Ishikawa (cell line): ENCODE data around the gene FAAP100.

Experiments
- EGR1 ChIP-seq: IDR thresholded peaks from 2 replicates; pipeline ENCODE4 v1.6.1; 2012
- EP300 ChIP-seq: IDR thresholded peaks from 2 replicates; pipeline ENCODE4 v1.6.1; 2012; ENCODE audit warnings: borderline replicate concordance
- FOXM1 ChIP-seq: IDR thresholded peaks from 2 replicates; pipeline ENCODE4 v1.6.1; 2012; ENCODE audit warnings: low read depth, borderline replicate concordance
- MAX ChIP-seq: IDR thresholded peaks from 2 replicates; pipeline ENCODE4 v1.6.1; 2012
- NFIC ChIP-seq: IDR thresholded peaks from 2 replicates; pipeline ENCODE4 v1.6.1; 2012
- RAD21 ChIP-seq: IDR thresholded peaks from 2 replicates; pipeline ENCODE4 v1.6.1; 2012; ENCODE audit warnings: low read depth
- REST ChIP-seq: IDR thresholded peaks from 2 replicates; pipeline ENCODE4 v1.6.1; 2012; ENCODE audit warnings: low read depth, mild to moderate bottlenecking
- TAF1 ChIP-seq: IDR thresholded peaks from 2 replicates; pipeline ENCODE4 v1.6.1; 2012; ENCODE audit warnings: low read depth, mild to moderate bottlenecking
- TEAD4 ChIP-seq: IDR thresholded peaks from 2 replicates; pipeline ENCODE4 v1.6.1; 2012
- USF1 ChIP-seq: IDR thresholded peaks from 2 replicates; pipeline ENCODE4 v1.6.1; 2012

GRCh38 chr17:81511554-81511803 lies 40.7 kb downstream of the FAAP100 start:
- no peak for TF ChIP-seq RAD21
- TF ChIP-seq EP300: no peak
- TF ChIP-seq REST: no peak
- no peak for TF ChIP-seq MAX
- TF ChIP-seq NFIC: no peak
- no peak for TF ChIP-seq EGR1
- TF ChIP-seq TAF1: no peak
- no peak for TF ChIP-seq FOXM1
- no peak for TF ChIP-seq USF1
- no peak for TF ChIP-seq TEAD4
